Measurements from ENCODE around the gene HAND2.

HAND2 gene

GRCh38 chr4:173478201-173478912 lies 51.7 kb downstream of the HAND2 start:
- Histone ChIP-seq H3K36me3 (ENCODE audit: control insufficient read depth, low read depth, low read length) (no peaks in the 10 kb centered on the region), H3K27ac (ENCODE audit: low read length) (no peak overlapping the region), H3K9ac (ENCODE audit: low read length) (no peak overlapping the region), H3K4me1 (ENCODE audit: control insufficient read depth, low read depth, low read length) (no peaks in the 10 kb centered on the region), H3K9me3 (ENCODE audit: control insufficient read depth, low read depth, low read length) (peaks cover 3% of the 10 kb centered on the region), H3K27me3 (ENCODE audit: control insufficient read depth, insufficient read depth, low read length) (no peaks in the 10 kb centered on the region), H3K4me3 (ENCODE audit: low read length) (no peak overlapping the region)

- Histone ChIP-seq H3K4me1 (ENCODE audit: control insufficient read depth, low read depth, low read length) (no peaks in the 10 kb centered on the region), H3K36me3 (ENCODE audit: control insufficient read depth, low read depth, low read length) (no peaks in the 10 kb centered on the region), H3K27me3 (ENCODE audit: control insufficient read depth, insufficient read depth, low read length) (no peaks in the 10 kb centered on the region), H3K27ac (ENCODE audit: low read length) (no peak overlapping the region), H3K9ac (ENCODE audit: low read length) (no peak overlapping the region), H3K4me3 (ENCODE audit: low read length) (no peak overlapping the region), H3K9me3 (ENCODE audit: control insufficient read depth, low read depth, low read length) (no peaks in the 10 kb centered on the region)
Observed at GRCh38 chr4:173477016-173477415, 53.0 kb downstream of the HAND2 start.

All from iPS-18a (cell line).